HT-29 (cell line): ENCODE data around the gene CIDEC. TPM values are rescaled to one million over a fixed set of nuclear protein-coding genes. Genes with fewer than 3 reads are reported as not detected.

Experiments used
- DNase-seq: peaks from one replicate; pipeline ENCODE4 v3.0.0-alpha.2; 2015; ENCODE audit warnings: low spot score
- total RNA-seq: library from RNA; depleted of rRNA; stranded (reverse); fragments of >200 nt; shearing (Covaris generic); gene quantifications from 2 replicates; pipeline ENCODE4 v1.2.3, GENCODE V29; 2014; rRNA removed

Gene CIDEC, protein sequence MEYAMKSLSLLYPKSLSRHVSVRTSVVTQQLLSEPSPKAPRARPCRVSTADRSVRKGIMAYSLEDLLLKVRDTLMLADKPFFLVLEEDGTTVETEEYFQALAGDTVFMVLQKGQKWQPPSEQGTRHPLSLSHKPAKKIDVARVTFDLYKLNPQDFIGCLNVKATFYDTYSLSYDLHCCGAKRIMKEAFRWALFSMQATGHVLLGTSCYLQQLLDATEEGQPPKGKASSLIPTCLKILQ
- total RNA-seq = 0.61 and 1.5 TPM in 2 replicates

DNA sequence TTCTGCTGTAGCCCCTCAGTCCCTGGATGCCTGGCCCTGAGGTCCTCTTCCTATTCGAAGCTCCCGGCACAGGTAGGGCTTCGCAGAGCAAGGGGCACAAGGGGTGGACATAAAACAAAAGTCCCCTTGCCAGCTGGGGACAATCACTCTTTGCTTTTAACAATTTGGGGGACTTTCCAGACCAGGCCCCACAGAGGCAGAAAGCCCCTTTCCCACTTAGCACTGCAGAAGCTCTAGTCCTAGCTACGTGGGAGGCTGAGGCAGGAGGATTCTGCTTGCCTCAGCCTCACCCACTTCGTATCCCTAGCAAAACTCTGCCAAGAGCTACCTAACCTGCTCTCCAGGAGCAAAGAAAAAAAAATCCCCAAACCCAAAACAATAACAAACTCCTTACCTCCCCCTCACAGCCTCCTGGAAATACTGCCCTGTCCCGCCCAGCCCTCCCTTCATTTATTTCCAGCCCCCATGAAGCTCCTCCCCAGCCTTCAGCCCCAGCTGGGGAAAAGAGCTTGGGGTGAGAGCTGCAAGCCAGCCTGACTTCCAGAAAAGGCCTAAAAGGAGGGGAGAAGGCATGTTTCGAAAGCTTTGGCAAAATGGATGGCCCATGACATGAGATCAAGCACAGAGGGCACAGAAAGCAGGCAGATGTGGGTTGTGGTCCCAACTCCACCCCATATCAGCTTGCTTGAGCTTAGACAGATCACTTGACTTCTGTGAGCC lies at the start of gene CIDEC:
Gene CIDEC (minus strand): TSS at position 424 of the 720 bp plus-strand sequence. CDS start 1,767 bp downstream, outside the sequence.
- no peak for DNase-seq

DNA sequence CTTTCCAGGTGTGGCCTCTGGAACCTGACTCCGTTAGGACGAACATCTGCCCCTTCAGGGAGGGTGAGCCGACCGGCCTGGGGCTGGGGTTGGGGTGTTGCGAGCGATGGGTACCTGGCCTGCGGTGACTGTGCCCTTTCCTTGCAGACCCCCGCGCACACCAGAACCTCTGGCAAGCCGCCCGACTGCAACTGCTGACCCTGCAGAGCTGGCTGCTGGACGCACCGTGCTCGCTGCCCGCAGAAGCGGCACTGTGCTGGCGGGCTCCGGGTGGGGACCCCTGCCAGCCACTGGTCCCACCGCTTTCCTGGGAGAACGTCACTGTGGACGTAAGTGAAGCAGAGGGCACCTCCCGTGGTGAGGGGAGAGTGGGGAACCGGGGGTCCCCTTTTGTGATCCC lies 48.1 kb upstream of the CIDEC start:
- DNase-seq = no peak

DNA sequence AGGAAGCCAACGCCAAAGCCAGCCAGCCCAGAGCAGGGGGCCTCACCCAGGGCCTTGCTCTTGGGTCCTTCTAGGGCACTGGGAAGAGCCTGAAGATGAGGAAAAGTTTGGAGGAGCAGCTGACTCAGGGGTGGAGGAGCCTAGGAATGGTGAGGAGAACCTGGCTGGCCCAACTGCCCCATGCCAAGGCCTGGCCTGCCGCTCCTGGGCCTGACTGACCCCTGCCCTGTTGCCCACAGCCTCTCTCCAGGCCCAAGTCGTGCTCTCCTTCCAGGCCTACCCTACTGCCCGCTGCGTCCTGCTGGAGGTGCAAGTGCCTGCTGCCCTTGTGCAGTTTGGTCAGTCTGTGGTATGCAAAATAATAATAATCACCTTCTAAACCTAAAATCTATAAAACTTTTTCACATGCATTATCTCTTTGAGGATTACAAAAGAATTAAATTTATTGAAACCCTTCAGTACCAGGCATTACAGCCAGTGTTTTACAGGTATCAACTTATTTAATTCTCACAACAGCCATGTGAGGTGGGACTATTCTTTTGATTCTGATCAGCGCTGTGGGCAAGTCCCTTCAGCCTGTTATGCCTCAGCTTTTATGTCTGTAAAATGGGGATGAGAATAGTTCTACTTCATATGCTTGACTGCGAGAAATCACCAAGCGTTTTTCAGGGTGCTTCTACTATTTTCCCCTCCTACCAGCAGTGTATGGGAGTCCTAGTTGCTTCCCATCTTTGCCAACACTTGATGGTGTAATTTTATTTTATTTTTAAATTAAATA lies 38.4 kb upstream of the CIDEC start:
- DNase-seq = no peak

DNA sequence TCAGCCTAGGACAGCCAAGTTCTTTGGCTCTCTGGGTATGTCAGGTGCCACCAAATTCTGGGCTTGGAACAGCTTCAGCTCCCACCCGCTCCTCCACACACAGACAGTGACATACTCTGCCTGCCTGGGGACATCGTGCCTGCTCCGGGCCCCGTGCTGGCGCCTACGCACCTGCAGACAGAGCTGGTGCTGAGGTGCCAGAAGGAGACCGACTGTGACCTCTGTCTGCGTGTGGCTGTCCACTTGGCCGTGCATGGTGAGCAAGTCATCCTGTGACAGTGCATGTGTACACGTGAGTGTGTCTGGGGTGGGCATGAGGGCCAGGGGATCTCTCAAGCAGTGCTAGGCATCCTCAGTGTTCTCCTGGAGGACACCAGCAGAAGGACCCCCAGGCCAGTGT lies 37.8 kb upstream of the CIDEC start:
- no peak for DNase-seq

DNA sequence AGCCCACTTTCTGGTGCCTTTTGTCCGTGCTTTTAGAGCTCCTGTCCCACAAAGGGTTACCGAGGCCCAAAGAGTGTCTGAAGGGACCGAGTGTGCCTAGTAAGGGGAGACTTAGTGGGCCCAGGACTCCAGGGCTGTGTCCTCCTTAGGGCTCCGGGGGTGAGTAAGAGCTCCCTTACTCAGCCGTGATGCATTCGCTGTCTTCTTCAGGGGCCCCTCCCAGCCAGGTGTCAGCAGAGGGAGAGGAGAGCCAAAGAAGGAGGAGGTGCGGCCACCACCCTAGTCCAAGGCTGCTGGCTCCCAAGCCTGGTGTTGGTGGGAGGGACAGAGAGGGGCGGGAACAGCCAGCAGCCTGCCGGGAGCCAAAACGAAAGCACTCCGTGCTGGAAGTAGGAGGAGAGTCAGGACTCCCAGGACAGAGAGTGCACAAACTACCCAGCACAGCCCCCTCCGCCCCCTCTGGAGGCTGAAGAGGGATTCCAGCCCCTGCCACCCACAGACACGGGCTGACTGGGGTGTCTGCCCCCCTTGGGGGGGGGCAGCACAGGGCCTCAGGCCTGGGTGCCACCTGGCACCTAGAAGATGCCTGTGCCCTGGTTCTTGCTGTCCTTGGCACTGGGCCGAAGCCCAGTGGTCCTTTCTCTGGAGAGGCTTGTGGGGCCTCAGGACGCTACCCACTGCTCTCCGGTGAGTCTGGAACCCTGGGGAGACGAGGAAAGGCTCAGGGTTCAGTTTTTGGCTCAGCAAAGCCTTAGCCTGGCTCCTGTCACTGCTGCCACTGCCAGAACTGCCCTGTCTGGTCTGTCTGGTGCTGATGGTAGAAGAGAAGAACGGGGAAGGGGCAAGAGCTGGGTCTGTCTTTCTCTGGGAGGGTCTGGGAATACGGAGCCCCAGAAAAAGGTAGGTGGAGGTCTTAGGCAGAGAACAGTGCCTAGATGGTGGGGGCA lies 37.0 kb upstream of the CIDEC start, which contains the start of gene IL17RC:
Gene IL17RC (plus strand): TSS at position 365 of the 947 bp plus-strand sequence. CDS start 218 bp downstream, at position 583.
- DNase-seq = peak; percentile 78

DNA sequence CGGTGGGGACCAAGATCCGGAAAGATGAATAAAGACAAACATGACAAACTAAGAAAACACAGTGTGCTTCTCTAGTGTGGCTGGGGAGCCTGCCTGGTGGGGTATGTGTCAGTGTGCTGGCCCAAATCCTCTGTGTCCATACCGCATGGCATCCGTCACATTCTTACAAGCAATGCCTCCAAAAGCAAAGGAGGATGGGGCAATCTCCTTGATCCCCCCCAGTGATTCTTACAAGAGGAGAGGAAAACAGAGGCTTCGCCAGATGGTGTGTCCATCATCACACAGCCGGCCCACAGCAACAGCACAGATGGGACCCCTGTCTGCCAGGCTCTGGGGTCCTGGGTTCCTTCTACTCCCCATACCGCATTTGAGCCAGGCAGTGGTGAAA lies 36.3 kb upstream of the CIDEC start:
- DNase-seq = no peak

DNA sequence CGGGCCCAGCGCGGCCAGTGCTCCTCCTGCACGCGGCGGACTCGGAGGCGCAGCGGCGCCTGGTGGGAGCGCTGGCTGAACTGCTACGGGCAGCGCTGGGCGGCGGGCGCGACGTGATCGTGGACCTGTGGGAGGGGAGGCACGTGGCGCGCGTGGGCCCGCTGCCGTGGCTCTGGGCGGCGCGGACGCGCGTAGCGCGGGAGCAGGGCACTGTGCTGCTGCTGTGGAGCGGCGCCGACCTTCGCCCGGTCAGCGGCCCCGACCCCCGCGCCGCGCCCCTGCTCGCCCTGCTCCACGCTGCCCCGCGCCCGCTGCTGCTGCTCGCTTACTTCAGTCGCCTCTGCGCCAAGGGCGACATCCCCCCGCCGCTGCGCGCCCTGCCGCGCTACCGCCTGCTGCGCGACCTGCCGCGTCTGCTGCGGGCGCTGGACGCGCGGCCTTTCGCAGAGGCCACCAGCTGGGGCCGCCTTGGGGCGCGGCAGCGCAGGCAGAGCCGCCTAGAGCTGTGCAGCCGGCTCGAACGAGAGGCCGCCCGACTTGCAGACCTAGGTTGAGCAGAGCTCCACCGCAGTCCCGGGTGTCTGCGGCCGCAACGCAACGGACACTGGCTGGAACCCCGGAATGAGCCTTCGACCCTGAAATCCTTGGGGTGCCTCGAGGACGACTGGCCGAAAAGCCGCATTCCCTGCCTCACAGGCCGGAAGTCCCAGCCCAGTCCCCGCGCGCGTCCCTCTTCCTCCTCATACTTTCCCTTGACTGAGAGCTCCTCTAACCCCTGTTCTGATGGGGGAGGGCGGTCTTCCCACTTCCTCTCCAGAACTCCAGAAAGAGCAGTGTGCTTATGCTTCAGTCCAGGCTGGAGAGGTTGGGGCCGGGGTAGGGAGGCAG lies 35.4 kb upstream of the CIDEC start:
- peak; percentile 58 for DNase-seq

DNA sequence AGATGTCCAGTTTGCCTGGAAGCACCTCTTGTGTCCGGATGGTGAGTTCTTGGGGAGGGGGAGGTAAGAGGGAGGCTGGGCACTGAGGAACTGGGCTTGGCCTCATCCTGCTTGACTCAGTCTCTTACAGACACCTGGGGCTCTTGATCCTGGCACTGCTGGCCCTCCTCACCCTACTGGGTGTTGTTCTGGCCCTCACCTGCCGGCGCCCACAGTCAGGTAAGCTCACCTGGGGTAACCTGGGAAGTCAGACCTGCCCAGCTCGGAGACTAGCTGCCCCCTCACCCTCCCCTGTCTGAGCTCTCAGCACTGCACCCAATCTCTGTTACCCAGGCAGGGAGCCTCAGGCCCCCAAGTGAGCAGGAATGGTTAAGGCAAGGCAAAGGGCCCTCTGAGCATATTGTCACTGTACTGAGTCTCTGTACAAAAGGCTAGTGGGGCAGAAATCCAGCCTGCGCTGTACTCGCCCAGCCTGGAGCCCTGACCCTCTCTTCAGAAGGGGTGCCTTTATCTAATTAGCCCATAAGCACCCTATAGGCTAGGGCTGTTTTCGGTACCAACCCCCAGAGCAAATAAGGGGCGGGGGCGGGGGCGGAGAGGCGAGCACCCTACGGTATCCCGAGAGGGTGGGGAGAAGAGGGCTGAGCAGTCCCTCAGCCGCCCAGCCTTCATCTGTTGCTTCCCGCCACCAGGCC lies 34.7 kb upstream of the CIDEC start:
- DNase-seq = no peak

DNA sequence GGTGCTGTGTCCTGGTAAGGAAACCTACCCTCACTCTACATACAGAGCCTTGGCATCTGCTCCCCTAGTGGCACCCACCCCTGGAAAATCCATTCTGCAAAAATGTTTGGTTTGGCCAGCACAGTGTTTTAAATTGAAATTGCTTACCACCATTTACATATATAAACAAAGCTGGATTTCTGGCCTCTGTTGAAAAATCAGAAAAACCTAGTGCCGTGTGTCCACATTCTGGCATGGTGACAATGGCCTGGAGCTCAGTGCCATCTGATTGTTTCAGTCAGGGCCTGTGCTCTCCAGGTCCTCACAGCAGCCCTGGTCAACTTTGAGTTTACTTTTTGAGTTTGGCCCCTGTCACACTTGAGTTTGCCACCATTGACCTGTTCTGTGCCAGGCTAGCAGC lies 34.0 kb upstream of the CIDEC start:
- DNase-seq = no peak

DNA sequence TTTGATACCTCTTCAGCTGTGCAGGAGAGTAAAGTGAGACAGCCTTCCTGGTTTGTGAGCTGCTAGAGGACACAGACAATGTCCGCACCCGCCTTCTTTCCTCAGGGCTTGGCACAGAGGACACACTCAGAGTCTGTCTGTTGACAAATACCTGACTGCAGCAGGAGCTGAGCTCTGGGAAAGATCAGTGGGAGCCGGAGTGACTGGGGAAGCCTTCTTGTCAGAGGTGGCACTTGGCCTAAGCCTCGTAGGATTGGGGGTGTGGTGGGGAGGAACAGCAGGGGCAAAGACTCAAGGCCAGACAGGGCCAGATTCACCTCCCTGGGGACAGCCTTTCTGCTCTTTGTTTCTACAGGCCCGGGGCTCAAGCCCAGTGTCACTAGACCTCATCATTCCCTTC lies 33.5 kb upstream of the CIDEC start:
- no peak for DNase-seq

DNA sequence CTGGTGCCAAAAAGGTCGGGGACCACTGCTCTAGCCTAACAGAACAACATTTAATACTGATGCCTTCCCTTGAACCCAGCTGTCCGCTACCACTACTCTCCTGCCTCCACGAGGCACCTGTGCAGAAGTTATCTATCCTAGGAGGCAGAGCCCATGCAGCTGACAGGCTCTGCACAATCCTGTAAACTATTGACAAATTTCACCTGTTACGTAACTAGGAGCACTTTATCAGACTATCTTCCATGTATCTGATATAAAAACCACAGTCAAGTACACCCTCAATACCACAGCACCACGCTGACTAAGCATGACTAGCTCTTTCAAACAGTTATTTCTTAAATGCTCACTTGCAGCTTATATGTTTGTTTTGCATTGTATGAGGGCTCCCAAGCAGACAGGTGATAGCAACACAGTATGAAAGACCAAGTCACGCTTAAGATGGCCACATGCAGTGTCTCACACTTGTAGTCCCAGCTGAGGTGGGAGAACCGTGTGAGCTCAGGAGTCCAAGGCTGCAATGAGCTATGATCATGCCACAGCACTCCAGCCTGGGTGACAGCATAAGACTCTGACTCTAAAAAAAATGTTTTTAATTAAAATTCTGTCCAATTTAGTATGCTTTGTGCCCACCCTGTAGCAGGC lies 32.4 kb upstream of the CIDEC start:
- no peak for DNase-seq

DNA sequence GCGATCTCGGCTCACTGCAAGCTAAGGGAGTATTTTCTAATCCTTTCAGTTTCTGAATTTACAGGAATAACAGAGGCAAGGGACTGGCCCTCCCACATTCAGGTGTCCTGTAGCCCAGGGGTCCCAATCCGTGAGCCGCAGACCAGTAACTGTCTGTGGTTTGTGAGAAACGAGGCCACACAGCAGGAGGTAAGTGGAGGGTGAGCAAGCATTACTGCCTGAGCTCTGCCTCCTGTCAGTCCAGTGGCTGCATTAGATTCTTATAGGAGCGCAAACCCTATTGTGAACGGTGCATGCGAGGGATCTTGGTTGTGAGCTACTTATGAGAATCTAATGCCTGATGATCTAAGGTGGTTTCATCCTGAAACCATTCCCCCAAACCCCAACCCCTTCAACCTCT lies 31.8 kb upstream of the CIDEC start:
- DNase-seq = no peak

DNA sequence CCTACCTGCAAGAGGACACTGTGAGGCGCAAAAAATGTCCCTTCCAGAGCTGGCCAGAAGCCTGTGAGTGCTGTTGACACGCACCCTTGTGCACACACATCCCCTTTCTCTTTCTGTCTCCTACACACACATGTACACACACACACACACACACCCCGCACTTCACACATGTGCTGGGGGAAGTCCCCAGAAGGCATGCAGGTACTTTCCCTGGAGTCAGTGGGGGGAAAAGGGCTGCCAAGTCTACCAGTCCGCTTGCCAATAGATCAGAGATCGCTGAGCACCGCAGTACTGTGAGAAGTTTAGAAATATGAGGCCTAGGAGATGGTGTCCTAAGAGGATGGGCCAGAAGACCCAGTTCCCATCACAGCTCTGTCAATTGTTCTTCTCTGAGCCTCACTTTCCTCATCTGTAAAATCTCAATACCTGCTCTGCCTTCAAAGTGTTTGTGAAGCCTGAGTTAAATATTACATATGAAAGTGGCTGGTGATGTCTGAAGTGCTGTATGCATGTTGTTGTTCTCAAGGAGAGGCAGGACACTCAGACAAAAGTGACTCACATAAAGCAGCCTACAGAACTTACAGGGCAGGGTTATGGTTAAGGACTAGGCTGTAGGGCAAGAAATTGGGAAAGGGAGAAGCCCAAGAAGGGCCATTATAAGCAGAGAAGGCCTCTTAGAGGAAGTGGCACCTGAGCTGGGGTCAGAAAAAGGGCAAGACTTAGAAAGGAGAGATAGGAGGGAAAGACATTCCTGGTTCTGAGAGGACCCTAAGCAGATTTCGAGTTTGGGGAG lies 29.4 kb upstream of the CIDEC start:
- DNase-seq = no peak

DNA sequence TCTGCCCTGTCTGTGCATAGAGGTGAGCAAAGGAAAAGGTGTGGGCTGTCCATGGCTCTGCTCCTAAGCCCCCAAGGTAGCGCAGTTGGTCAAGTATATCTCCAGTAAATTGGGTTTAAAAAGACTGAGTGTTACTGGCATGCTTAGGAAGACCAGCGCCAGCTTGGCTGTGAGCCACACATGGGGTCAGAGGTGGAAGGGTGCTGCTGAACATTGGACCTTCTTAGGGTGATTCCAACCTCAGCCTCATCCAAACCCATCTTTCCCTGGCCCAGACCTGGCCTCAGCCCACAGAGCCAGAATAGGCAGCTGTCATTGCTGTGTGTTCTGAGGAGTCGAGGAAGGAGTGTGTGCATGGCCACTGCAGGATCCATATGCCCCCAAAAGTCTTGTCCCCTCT lies 28.2 kb upstream of the CIDEC start:
- no peak for DNase-seq

DNA sequence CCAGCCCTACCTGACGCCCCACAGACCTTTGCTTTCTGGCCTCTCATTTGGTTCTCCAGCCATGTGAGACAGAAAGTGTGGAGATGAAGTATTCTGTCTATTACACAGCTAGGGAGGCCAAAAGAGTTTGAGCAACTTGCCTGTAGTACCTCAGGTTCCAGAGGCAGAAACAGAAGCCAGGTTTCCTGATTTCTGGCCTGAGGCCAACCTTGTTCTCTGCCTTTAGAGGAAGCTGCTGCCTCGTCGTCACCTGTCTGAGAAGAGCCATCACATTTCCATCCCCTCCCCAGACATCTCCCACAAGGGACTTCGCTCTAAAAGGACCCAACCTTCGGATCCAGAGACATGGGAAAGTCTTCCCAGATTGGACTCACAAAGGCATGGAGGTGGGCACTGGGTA lies 26.4 kb upstream of the CIDEC start:
- no peak for DNase-seq

DNA sequence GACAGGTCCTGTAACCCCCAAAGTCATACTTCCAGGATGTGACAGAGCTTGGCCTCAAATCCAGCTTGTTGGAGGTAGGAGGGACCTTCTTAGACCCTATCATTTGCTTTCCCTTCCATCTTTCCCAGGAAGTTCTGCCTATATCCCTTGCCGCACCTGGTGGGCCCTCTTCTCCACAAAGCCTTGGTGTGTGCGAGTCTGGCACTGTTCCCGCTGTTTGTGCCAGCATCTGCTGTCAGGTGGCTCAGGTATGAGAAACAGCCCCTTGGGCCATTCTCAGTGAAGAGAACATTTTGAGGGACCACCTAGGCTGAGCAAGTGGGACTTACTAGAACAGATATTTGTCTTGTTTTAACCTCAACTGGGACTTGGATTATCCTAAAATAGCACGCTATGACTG lies 23.9 kb upstream of the CIDEC start:
- no peak for DNase-seq

DNA sequence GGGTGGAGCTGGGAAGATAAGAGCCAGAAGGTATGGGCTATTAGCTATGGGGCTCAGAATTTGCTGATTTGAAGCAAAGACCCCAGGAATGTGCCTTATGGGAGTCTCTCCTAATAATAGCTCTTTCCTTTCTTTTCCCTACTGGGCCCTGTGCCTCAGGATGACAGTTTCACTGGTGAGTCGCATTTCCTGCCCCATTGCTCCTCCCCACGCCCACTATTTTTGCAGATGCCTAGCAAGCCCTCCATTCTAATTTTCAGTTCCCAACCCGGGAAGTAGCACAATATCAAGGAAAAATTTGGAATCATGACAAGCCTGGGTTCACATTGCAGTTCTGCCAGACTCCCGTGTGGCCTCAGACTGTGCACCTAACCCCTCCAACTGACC lies 23.2 kb upstream of the CIDEC start:
- no peak for DNase-seq
